Thymus (tissue), 11 donors: ENCODE data around the gene CCN5. TPM values are rescaled to one million over a fixed set of nuclear protein-coding genes. Genes with fewer than 3 reads are reported as not detected.
"Not testable (repeated sequence)": the region's sequence is repeated elsewhere in the genome, so short reads cannot be mapped to it uniquely, and the experiment has no call there.

Experiments used
- DNase-seq, 9 donors: peaks; one replicate each; pipeline ENCODE4 v3.0.0-alpha.2; 2013; ENCODE audit warnings: low spot score in 9 of 9, low read depth in 6 of 9, missing footprints in 1 of 9
- H3K27ac ChIP-seq, 2 donors: one replicate each; pipeline ENCODE4 v1.5.1; 2013; ENCODE audit warnings: control low read depth in 1 of 2, low read depth in 1 of 2, low read length in 1 of 2, mild to moderate bottlenecking in 1 of 2, moderate library complexity in 1 of 2
- H3K27me3 ChIP-seq, 2 donors: one replicate each; pipeline ENCODE4 v1.5.1; 2013; ENCODE audit warnings: low read length in 1 of 2; ENCODE audit not compliant: control insufficient read depth in 2 of 2, insufficient read depth in 1 of 2
- H3K36me3 ChIP-seq, 2 donors: one replicate each; pipeline ENCODE4 v1.5.1; 2013; ENCODE audit warnings: low read length in 1 of 2, mild to moderate bottlenecking in 1 of 2, moderate library complexity in 1 of 2; ENCODE audit not compliant: control insufficient read depth in 2 of 2, insufficient read depth in 2 of 2
- H3K4me1 ChIP-seq, 2 donors: one replicate each; pipeline ENCODE4 v1.5.1; 2013; ENCODE audit warnings: low read length in 2 of 2; ENCODE audit not compliant: control insufficient read depth in 2 of 2, insufficient read depth in 2 of 2
- H3K4me3 ChIP-seq, 2 donors: one replicate each; pipeline ENCODE4 v1.5.1; 2013; ENCODE audit warnings: low read length in 2 of 2, control low read depth in 1 of 2, mild to moderate bottlenecking in 1 of 2
- H3K9me3 ChIP-seq, 2 donors: one replicate each; pipeline ENCODE4 v1.5.1; 2013; ENCODE audit warnings: low read length in 1 of 2, mild to moderate bottlenecking in 1 of 2; ENCODE audit not compliant: control insufficient read depth in 2 of 2, insufficient read depth in 1 of 2
- WGBS: extraction: QIAGEN DNeasy Blood & Tissue Kit; methylation state at CpG from one replicate; pipeline ENCODE4 v1.1.7; 2013; 5-methylcytosine and 5-hydroxymethylcytosine counted together
- polyA plus RNA-seq: library from polyadenylated mRNA; stranded (reverse); fragments of 200-250 nt; gene quantifications from one replicate; pipeline ENCODE4 v1.2.3, GENCODE V29; 2013
- total RNA-seq: library from RNA; stranded (reverse); fragments of 120-200 nt; gene quantifications from one replicate; pipeline ENCODE4 v1.2.4, GENCODE V29; 2013
- donor health status: healthy.

Gene CCN5
- total and polyA plus RNA-seq, 2 donors: 0.05 to 3.5 TPM

DNA sequence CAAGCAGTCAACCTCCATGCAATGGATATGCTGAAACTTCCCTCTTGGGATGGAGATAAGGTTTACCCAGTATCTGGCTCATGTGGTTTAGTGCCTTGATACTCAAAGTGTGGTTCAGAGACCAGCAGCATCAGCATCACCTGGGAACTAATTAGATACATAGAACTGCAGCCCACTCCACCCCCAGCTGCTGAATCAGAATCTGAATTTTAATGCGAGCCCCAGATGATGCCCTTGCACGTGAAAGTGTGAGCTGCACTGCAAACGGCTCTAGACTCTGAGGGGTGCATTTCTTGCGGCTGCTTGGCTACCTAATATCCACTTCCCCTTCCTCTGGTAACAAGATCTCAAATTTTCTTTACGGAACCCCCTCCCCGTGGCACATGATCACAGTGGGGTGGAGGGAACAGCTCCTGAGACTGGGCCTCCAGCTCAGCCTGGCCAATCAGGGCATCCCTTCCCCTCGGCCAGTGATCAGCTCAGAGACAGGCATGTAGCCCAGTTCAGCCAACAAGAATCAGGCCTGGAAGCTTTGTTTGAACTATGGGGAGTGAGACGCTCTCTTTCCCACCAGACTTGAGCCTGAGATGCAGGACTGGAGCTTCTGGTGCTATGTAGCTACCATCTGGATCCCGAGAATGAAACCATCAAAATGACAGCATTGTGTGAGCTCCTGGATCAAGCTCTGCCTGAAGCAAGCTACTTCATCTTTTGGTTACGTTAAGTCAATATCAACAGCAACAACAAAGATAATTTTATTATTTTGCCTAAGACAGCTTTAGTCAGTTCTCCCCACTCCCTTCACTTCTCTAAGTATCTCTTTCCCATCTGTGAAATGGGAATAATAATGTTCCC lies 43.3 kb downstream of the CCN5 start:
- peaks cover 0 to 15% of the 10 kb centered on the region in 2 donors for H3K27me3 ChIP-seq
- no peaks in the 10 kb centered on the region for H3K9me3 ChIP-seq
- H3K27ac ChIP-seq: no peak overlapping the region
- no peak overlapping the region for H3K4me3 ChIP-seq
- H3K4me1 ChIP-seq: no peaks in the 10 kb centered on the region
- WGBS: 38% methylated on average over 10 of the region's 10 CpGs
- DNase-seq: no peak
- no peaks in the 10 kb centered on the region for H3K36me3 ChIP-seq

GRCh38 chr20:44759595-44759994 lies 44.4 kb downstream of the CCN5 start:
- H3K4me3 ChIP-seq: no peak overlapping the region
- no peaks in the 10 kb centered on the region for H3K9me3 ChIP-seq
- peaks cover 0 to 15% of the 10 kb centered on the region in 2 donors for H3K27me3 ChIP-seq
- no peak for DNase-seq
- H3K27ac ChIP-seq: no peak overlapping the region
- 98% methylated on average over 1 of the region's 1 CpG for WGBS
- no peaks in the 10 kb centered on the region for H3K36me3 ChIP-seq
- no peaks in the 10 kb centered on the region for H3K4me1 ChIP-seq

DNA sequence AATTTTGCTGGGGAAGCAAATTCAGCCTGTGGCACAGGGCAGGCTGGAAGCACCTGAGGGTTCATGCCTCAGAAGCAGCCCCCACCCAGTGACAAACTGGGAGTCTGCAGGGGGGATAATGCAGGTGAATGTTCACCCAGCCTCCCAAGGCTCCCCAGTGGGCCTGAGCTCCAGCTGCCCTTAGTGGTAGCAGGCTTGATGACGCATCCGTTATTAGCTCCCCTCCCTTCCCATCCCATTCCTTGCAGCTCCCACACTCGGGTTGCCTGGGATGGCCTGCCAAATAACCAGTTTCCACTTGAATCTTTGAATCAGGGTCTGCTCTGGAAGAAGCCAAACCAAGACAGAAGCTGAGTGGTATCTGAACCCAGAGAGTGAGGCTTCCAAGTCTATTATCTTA lies 46.3 kb downstream of the CCN5 start:
- 84% methylated on average over 3 of the region's 3 CpGs for WGBS
- Histone ChIP-seq H3K9me3 (no peaks in the 10 kb centered on the region), H3K36me3 (no peaks in the 10 kb centered on the region), H3K27me3 (peaks cover 0 to 17% of the 10 kb centered on the region in 2 donors), H3K27ac (no peak overlapping the region), H3K4me1 (no peaks in the 10 kb centered on the region), H3K4me3 (no peak overlapping the region)
- DNase-seq: no peak

- Histone ChIP-seq H3K4me3 (no peak overlapping the region), H3K36me3 (no peaks in the 10 kb centered on the region), H3K9me3 (no peaks in the 10 kb centered on the region), H3K4me1 (no peaks in the 10 kb centered on the region), H3K27ac (no peak overlapping the region), H3K27me3 (peaks cover 0 to 18% of the 10 kb centered on the region in 2 donors)
- DNase-seq: no peak
- WGBS: 90% methylated on average over 10 of the region's 10 CpGs
Observed at GRCh38 chr20:44762466-44763140, 47.4 kb downstream of the CCN5 start.

GRCh38 chr20:44763798-44764197 lies 48.6 kb downstream of the CCN5 start:
- not testable (repeated sequence) for H3K9me3 ChIP-seq, H3K27ac ChIP-seq, H3K4me1 ChIP-seq, DNase-seq, H3K4me3 ChIP-seq, H3K36me3 ChIP-seq
- WGBS: 94% methylated on average over 3 of the region's 3 CpGs
- H3K27me3 ChIP-seq: peaks cover 0 to 19% of the 10 kb centered on the region in 2 donors

GRCh38 chr20:44765091-44765490 lies 49.9 kb downstream of the CCN5 start:
- H3K4me1 ChIP-seq: no peaks in the 10 kb centered on the region
- no peaks in the 10 kb centered on the region for H3K9me3 ChIP-seq
- DNase-seq: no peak
- 72% methylated on average over 4 of the region's 4 CpGs for WGBS
- H3K4me3 ChIP-seq: no peak overlapping the region
- no peaks in the 10 kb centered on the region for H3K36me3 ChIP-seq
- H3K27ac ChIP-seq: no peak overlapping the region
- peaks cover 0 to 17% of the 10 kb centered on the region in 2 donors for H3K27me3 ChIP-seq

DNA sequence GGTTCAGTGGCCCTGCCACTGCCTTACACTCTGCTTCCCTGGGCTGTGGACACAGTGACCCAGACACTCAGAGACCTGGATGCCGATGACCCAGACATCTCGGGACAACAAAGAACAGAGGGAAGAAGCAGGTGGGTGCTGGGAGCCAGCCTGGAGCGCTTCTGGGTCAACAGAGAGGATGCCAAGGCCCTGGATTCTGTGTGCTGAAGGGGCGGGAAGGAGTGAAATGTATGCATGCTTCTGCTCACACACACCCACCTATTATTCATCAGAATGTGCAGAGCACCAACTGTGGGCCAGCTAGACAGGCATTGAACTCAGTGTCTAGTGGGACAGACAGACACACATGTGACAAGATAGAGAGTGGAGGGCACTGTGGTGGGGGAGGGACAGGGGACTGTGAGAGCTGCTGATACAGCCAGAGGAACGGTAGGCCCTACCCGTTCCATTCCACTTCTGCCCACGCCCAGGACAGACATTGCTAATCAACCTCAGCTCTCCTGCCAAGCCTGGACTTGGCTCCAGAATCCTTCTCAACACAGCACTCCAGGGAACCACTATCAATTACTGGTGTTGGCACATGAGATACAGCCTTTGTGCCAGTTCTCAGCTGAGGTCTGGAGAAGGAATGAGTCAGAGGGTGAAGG lies 50.7 kb downstream of the CCN5 start:
- DNase-seq: no peak
- Histone ChIP-seq H3K4me3 (no peak overlapping the region), H3K4me1 (no peaks in the 10 kb centered on the region), H3K27me3 (peaks cover 0 to 17% of the 10 kb centered on the region in 2 donors), H3K27ac (no peak overlapping the region), H3K36me3 (no peaks in the 10 kb centered on the region), H3K9me3 (no peaks in the 10 kb centered on the region)
- WGBS: 77% methylated on average over 7 of the region's 7 CpGs

GRCh38 chr20:44768256-44768655 lies 53.1 kb downstream of the CCN5 start:
- 82% methylated on average over 8 of the region's 8 CpGs for WGBS
- H3K9me3 ChIP-seq: no peaks in the 10 kb centered on the region
- H3K27me3 ChIP-seq: peaks cover 0 to 13% of the 10 kb centered on the region in 2 donors
- H3K4me1 ChIP-seq: no peaks in the 10 kb centered on the region
- DNase-seq: no peak
- H3K27ac ChIP-seq: no peak overlapping the region
- H3K4me3 ChIP-seq: no peak overlapping the region
- no peaks in the 10 kb centered on the region for H3K36me3 ChIP-seq
